Measurements from ENCODE around the gene SDS.

- TF ChIP-seq GLIS3 (CRISPR knock-in tag; IDR thresholded peaks at IDR 0.05): no peak
- no peak for TF ChIP-seq SNAI2 (CRISPR knock-in tag; IDR thresholded peaks at IDR 0.05)
- no peak for TF ChIP-seq TSHZ2 (CRISPR knock-in tag; IDR thresholded peaks at IDR 0.05)
Measured at GRCh38 chr12:113397497-113398197, 6.0 kb downstream of the SDS start.
